HepG2 (cell line): Measurements from ENCODE around the gene CHMP2B. TPM values are rescaled to one million over a fixed set of nuclear protein-coding genes. Genes with fewer than 3 reads are reported as not detected.

Experiments used
- GMEB2 ChIP-seq: IDR thresholded peaks from 2 replicates; pipeline ENCODE4 v1.6.1; 2016; ENCODE audit warnings: missing biosample characterization, missing genetic modification reagents, low read depth
- POLR2G ChIP-seq: fragments of 200-400 bp; formaldehyde crosslinking; IDR thresholded peaks from 2 replicates; pipeline ENCODE4 v1.6.1; 2018; ENCODE audit warnings: mild to moderate bottlenecking, low read depth, low read length, moderate library complexity
- PRMT3 ChIP-seq: sonication (generic); formaldehyde crosslinking; IDR thresholded peaks from 2 replicates; pipeline ENCODE4 v1.8.1; 2022; ENCODE audit warnings: low read depth, mild to moderate bottlenecking, moderate library complexity, missing genetic modification reagents, borderline replicate concordance
- ZNF343 ChIP-seq: sonication (generic); formaldehyde crosslinking; IDR thresholded peaks from 2 replicates; pipeline ENCODE4 v1.4.0; 2020; ENCODE audit warnings: mild to moderate bottlenecking, missing genetic modification reagents
- polyA plus RNA-seq, 8 experiments: library from polyadenylated mRNA; depleted of rRNA in 3 of 8; stranded (reverse) in 7 of 8; unstranded in 1 of 8; fragments of >200 nt; fragmentation: Illumina TruSeq in 4 of 8; extraction: Trizol in 4 of 8; gene quantifications; 2 replicates each; pipeline versions ENCODE4 v1.2.1 to v1.2.3, GENCODE V29; 2011 to 2016; ENCODE audit warnings: low read depth in 4 of 8, missing spikeins in 1 of 8, mixed read lengths in 1 of 8; ENCODE audit not compliant: insufficient read depth in 1 of 8
- total RNA-seq, 5 experiments: library from RNA; depleted of rRNA; stranded (reverse); fragments of >200 nt; fragmentation: Illumina TruSeq; extraction: Trizol; gene quantifications; 2 replicates each; pipeline ENCODE4 v1.2.3, GENCODE V29; 2016; ENCODE audit warnings: low read depth in 1 of 5
- TF ChIP-seq, protein P1 (sequence below): sonication (generic); formaldehyde crosslinking; IDR thresholded peaks from 2 replicates; pipeline ENCODE4 v1.4.0; 2020; ENCODE audit warnings: mild to moderate bottlenecking, low read depth, missing genetic modification reagents
- TF ChIP-seq, protein P2 (sequence below): sonication (generic); formaldehyde crosslinking; IDR thresholded peaks from 2 replicates; pipeline ENCODE4 v1.4.0; 2020; ENCODE audit warnings: mild to moderate bottlenecking, missing genetic modification reagents
- TF ChIP-seq, protein P3 (sequence below), 2 experiments: sonication (generic) in 1 of 2; formaldehyde crosslinking in 1 of 2; IDR thresholded peaks; 2 replicates each; pipeline versions ENCODE4 v1.6.1 to v1.9.0; 2014 to 2022; ENCODE audit warnings: antibody characterized with exemption in 1 of 2, borderline replicate concordance in 1 of 2, inconsistent platforms in 1 of 2, low read depth in 1 of 2, missing genetic modification reagents in 1 of 2
- TF ChIP-seq, protein P4 (sequence below): sonication (generic); formaldehyde crosslinking; IDR thresholded peaks from 2 replicates; pipeline ENCODE4 v1.8.1; 2022; ENCODE audit warnings: mild to moderate bottlenecking, missing genetic modification reagents

CHMP2B gene
- total and polyA plus RNA-seq, 2 of the 13 experiments (the other 11 are each of a cell fraction or from before 2014, with no cell fraction given): 6.9 to 33.5 TPM

- TF ChIP-seq, protein P1, sequence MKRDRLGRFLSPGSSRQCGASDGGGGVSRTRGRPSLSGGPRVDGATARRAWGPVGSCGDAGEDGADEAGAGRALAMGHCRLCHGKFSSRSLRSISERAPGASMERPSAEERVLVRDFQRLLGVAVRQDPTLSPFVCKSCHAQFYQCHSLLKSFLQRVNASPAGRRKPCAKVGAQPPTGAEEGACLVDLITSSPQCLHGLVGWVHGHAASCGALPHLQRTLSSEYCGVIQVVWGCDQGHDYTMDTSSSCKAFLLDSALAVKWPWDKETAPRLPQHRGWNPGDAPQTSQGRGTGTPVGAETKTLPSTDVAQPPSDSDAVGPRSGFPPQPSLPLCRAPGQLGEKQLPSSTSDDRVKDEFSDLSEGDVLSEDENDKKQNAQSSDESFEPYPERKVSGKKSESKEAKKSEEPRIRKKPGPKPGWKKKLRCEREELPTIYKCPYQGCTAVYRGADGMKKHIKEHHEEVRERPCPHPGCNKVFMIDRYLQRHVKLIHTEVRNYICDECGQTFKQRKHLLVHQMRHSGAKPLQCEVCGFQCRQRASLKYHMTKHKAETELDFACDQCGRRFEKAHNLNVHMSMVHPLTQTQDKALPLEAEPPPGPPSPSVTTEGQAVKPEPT: no peak
- TF ChIP-seq, protein P2, sequence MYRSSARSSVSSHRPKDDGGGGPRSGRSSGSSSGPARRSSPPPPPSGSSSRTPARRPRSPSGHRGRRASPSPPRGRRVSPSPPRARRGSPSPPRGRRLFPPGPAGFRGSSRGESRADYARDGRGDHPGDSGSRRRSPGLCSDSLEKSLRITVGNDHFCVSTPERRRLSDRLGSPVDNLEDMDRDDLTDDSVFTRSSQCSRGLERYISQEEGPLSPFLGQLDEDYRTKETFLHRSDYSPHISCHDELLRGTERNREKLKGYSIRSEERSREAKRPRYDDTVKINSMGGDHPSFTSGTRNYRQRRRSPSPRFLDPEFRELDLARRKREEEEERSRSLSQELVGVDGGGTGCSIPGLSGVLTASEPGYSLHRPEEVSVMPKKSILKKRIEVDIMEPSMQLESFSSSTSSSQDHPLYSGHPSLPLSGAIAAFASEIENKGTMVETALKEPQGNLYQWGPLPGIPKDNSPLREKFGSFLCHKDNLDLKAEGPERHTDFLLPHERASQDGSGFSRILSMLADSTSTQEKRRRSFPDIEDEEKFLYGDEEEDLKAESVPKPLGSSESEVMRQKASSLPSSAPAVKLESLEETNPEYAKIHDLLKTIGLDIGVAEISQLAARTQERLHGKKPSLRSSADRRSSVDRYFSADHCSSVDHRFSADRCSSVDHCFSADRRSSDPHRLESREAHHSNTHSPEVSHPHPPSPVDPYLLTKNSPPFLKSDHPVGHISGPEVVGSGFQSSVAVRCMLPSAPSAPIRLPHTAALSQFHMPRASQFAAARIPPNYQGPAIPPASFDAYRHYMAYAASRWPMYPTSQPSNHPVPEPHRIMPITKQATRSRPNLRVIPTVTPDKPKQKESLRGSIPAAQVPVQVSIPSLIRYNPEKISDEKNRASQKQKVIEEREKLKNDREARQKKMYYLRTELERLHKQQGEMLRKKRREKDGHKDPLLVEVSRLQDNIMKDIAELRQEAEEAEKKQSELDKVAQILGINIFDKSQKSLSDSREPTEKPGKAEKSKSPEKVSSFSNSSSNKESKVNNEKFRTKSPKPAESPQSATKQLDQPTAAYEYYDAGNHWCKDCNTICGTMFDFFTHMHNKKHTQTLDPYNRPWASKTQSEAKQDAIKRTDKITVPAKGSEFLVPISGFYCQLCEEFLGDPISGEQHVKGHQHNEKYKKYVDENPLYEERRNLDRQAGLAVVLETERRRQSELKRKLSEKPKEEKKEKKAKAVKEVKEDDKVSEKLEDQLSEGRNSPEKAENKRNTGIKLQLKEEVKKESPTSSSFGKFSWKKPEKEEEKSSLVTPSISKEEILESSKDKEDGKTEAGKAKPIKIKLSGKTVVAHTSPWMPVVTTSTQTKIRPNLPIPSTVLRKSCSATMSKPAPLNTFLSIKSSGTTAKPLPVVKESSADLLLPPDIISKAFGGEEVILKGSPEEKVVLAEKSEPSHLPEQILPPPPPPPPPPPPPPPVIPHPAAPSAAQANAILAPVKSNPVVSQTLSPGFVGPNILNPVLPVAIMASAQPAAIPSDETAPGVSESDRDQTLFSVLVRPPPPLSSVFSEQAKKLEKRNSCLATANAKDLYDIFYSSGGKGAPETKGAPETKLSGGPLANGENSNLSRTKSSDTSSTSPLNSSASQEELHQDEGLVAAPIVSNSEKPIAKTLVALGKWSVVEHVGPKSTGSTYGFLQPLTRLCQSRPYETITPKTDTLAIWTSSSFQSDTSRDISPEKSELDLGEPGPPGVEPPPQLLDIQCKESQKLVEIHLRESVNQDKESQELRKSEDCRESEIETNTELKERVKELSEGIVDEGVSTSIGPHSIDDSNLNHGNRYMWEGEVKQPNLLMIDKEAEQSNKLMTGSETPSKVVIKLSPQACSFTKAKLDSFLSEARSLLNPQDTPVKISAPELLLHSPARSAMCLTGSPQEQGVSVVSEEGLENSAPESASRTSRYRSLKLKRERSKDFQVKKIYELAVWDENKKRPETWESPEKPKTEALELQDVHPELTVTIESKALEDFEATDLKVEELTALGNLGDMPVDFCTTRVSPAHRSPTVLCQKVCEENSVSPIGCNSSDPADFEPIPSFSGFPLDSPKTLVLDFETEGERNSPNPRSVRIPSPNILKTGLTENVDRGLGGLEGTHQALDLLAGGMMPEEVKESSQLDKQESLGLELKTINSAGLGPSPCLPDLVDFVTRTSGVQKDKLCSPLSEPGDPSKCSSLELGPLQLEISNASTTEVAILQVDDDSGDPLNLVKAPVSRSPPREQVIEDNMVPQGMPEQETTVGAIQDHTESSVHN: no peak
- TF ChIP-seq POLR2G (no peak), ZNF343 (CRISPR knock-in tag) (no peak), PRMT3 (CRISPR knock-in tag) (no peak), GMEB2 (CRISPR knock-in tag) (no peak)
- TF ChIP-seq, protein P3, sequence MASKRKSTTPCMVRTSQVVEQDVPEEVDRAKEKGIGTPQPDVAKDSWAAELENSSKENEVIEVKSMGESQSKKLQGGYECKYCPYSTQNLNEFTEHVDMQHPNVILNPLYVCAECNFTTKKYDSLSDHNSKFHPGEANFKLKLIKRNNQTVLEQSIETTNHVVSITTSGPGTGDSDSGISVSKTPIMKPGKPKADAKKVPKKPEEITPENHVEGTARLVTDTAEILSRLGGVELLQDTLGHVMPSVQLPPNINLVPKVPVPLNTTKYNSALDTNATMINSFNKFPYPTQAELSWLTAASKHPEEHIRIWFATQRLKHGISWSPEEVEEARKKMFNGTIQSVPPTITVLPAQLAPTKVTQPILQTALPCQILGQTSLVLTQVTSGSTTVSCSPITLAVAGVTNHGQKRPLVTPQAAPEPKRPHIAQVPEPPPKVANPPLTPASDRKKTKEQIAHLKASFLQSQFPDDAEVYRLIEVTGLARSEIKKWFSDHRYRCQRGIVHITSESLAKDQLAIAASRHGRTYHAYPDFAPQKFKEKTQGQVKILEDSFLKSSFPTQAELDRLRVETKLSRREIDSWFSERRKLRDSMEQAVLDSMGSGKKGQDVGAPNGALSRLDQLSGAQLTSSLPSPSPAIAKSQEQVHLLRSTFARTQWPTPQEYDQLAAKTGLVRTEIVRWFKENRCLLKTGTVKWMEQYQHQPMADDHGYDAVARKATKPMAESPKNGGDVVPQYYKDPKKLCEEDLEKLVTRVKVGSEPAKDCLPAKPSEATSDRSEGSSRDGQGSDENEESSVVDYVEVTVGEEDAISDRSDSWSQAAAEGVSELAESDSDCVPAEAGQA (IDR thresholded peaks at IDR 0.05; ENCODE audit: low read depth): no peak
- TF ChIP-seq, protein P3 (CRISPR knock-in tag; IDR thresholded peaks at IDR 0.05; ENCODE audit: borderline replicate concordance): no peak
- TF ChIP-seq, protein P4, sequence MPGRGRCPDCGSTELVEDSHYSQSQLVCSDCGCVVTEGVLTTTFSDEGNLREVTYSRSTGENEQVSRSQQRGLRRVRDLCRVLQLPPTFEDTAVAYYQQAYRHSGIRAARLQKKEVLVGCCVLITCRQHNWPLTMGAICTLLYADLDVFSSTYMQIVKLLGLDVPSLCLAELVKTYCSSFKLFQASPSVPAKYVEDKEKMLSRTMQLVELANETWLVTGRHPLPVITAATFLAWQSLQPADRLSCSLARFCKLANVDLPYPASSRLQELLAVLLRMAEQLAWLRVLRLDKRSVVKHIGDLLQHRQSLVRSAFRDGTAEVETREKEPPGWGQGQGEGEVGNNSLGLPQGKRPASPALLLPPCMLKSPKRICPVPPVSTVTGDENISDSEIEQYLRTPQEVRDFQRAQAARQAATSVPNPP (CRISPR knock-in tag): no peak
Measured at GRCh38 chr3:87298111-87298718, 71.1 kb downstream of the CHMP2B start (continued).
